Measurements from ENCODE around the gene PCBP4.

DNA sequence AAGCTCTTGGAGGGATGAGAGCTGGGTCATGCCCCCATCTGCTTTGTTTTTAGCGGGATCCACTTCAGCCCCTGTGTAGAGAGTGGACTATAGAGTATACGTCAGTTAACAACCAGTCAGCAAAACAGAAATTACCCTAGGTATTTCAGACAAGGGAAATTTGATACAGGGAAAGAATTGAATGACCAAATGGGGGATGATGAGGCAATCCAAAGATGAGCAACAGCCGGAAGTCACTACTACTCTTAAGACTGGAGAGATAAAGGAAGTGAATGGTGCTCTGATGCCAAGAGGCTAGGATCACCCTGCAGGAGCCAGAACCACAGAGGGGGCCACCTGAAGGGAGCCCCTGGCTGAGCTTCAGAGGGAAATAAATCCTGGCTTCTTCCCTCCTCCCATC lies 13.8 kb downstream of the PCBP4 start:
- TF ChIP-seq, protein P1, sequence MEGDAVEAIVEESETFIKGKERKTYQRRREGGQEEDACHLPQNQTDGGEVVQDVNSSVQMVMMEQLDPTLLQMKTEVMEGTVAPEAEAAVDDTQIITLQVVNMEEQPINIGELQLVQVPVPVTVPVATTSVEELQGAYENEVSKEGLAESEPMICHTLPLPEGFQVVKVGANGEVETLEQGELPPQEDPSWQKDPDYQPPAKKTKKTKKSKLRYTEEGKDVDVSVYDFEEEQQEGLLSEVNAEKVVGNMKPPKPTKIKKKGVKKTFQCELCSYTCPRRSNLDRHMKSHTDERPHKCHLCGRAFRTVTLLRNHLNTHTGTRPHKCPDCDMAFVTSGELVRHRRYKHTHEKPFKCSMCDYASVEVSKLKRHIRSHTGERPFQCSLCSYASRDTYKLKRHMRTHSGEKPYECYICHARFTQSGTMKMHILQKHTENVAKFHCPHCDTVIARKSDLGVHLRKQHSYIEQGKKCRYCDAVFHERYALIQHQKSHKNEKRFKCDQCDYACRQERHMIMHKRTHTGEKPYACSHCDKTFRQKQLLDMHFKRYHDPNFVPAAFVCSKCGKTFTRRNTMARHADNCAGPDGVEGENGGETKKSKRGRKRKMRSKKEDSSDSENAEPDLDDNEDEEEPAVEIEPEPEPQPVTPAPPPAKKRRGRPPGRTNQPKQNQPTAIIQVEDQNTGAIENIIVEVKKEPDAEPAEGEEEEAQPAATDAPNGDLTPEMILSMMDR (optimal IDR thresholded peaks at IDR 0.05 in 1 of 3, IDR thresholded peaks at IDR 0.05 in 1 of 3, conservative IDR thresholded peaks at IDR 0.05 in 1 of 3; ENCODE audit: extremely low read depth in 1 of 3, insufficient read depth in 2 of 3, low read length in 3 of 3): no peak
- TF ChIP-seq EZH2 (IDR thresholded peaks at IDR 0.05; ENCODE audit: low read length): no peak

All from keratinocyte (primary cell).